ENCODE data around the gene AGPAT4.

DNA sequence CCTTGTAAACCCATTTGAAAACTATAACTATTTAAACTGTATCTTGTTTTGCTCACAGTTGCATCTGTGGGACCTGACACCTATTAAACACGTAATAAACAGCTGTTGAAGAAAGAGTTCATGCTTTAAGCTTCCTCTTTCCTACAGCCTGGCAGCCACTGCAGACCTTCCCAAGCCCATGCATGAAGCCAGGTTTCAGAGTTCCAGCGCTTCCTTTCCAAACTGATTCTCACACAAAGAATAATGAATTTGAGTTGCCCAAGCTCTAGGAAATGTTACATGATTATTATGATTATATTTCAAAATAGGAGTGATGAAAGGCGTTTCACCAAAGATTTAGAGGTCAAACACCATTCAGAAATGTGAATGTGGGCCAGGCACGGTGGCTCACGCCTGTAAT is 3.7 kb downstream of the AGPAT4 start:
- TF ChIP-seq, protein P1, sequence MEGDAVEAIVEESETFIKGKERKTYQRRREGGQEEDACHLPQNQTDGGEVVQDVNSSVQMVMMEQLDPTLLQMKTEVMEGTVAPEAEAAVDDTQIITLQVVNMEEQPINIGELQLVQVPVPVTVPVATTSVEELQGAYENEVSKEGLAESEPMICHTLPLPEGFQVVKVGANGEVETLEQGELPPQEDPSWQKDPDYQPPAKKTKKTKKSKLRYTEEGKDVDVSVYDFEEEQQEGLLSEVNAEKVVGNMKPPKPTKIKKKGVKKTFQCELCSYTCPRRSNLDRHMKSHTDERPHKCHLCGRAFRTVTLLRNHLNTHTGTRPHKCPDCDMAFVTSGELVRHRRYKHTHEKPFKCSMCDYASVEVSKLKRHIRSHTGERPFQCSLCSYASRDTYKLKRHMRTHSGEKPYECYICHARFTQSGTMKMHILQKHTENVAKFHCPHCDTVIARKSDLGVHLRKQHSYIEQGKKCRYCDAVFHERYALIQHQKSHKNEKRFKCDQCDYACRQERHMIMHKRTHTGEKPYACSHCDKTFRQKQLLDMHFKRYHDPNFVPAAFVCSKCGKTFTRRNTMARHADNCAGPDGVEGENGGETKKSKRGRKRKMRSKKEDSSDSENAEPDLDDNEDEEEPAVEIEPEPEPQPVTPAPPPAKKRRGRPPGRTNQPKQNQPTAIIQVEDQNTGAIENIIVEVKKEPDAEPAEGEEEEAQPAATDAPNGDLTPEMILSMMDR (IDR thresholded peaks at IDR 0.05), result no peak
- TF ChIP-seq POLR2A (IDR thresholded peaks at IDR 0.05), result no peak
